Endothelial cell of umbilical vein (primary cell): ENCODE data around the gene DTL. TPM values are rescaled to one million over a fixed set of nuclear protein-coding genes. Genes with fewer than 3 reads are reported as not detected.

Source experiments
- BruUV-seq: library from RNA; stranded (reverse); fragments of 400-500 nt; replicated peaks from 2 replicates; lab custom pipeline; 2021; lab: Mats Ljungman, UMichigan
- CTCF ChIA-PET: fragments of 300-600, 350-600 bp; sonication (Branson Sonifier 250); formaldehyde crosslinking; loops from one replicate; lab custom pipeline; 2021; ENCODE audit warnings: antibody characterized with exemption, inconsistent platforms; lab: Charles Lee
- POLR2A ChIA-PET: fragments of 300-600, 350-600 bp; sonication (Branson Sonifier 250); formaldehyde crosslinking; loops from one replicate; lab custom pipeline; 2021; ENCODE audit warnings: antibody characterized with exemption, inconsistent platforms; lab: Charles Lee
- DNase-seq: peaks from one replicate; pipeline ENCODE4 v3.0.0-alpha.2; 2011; ENCODE audit warnings: low read depth, low spot score
- FAIRE-seq: peaks from 2 replicates; lab custom pipeline; 2011; peaks lifted over from hg19 to GRCh38; lab: Jason Lieb, UNC
- H2AFZ ChIP-seq: 2 replicates; pipeline ENCODE4 v1.6.0; 2012; ENCODE audit warnings: low read depth, low read length, control low read depth, inconsistent platforms
- H3K27ac ChIP-seq: 2 replicates; pipeline ENCODE4 v1.5.1; 2011; ENCODE audit warnings: low read depth, mild to moderate bottlenecking, control low read depth, low read length, moderate library complexity; ENCODE audit not compliant: insufficient read depth
- H3K27me3 ChIP-seq, 2 experiments: 2 replicates each; pipeline versions ENCODE4 v1.6.0 to v1.6.1; 2011; ENCODE audit warnings: low read length in 2 of 2, mixed read lengths in 1 of 2; ENCODE audit not compliant: control insufficient read depth in 2 of 2, insufficient read depth in 2 of 2
- H3K36me3 ChIP-seq, 2 experiments: 2 replicates in 1 of 2; 3 replicates in 1 of 2; pipeline ENCODE4 v1.5.1; 2011; ENCODE audit warnings: low read length in 2 of 2, mild to moderate bottlenecking in 1 of 2, moderate library complexity in 1 of 2; ENCODE audit not compliant: control insufficient read depth in 2 of 2, insufficient read depth in 2 of 2; ENCODE audit errors: extremely low read depth in 1 of 2
- H3K4me1 ChIP-seq: 3 replicates; pipeline ENCODE4 v1.5.1; 2011; ENCODE audit warnings: mild to moderate bottlenecking, low read length; ENCODE audit not compliant: control insufficient read depth, insufficient read depth; ENCODE audit errors: extremely low read depth
- H3K4me2 ChIP-seq: 2 replicates; pipeline ENCODE4 v1.6.1; 2011; ENCODE audit warnings: low read length, control low read depth, mixed read lengths; ENCODE audit not compliant: insufficient read depth
- H3K4me3 ChIP-seq, 3 experiments: fragments of 200-600 bp in 1 of 3; sonication (generic), shearing (Covaris generic) in 1 of 3; replicated peaks in 1 of 3; 2 replicates each; pipeline ENCODE4 v1.5.1; 2011 to 2016; ENCODE audit warnings: control low read depth in 3 of 3, low read length in 3 of 3, mild to moderate bottlenecking in 2 of 3, inconsistent platforms in 1 of 3, low read depth in 1 of 3, moderate library complexity in 1 of 3; ENCODE audit not compliant: insufficient read depth in 1 of 3
- H3K79me2 ChIP-seq: 2 replicates; pipeline ENCODE4 v1.6.0; 2012; ENCODE audit warnings: low read length, inconsistent platforms; ENCODE audit not compliant: control insufficient read depth, insufficient read depth
- H3K9ac ChIP-seq: replicated peaks from 2 replicates; pipeline ENCODE3; 2011; ENCODE audit warnings: low read length, control low read depth; ENCODE audit not compliant: insufficient read depth; ENCODE audit errors: extremely low read depth
- H3K9me1 ChIP-seq: replicated peaks from 3 replicates; pipeline ENCODE4 v1.6.0; 2011; ENCODE audit warnings: mild to moderate bottlenecking, low read length; ENCODE audit not compliant: control insufficient read depth, insufficient read depth; ENCODE audit errors: extremely low read depth
- H3K9me3 ChIP-seq: replicated peaks from 2 replicates; pipeline ENCODE4 v1.5.1; 2012; ENCODE audit warnings: low read length, inconsistent platforms; ENCODE audit not compliant: control insufficient read depth, insufficient read depth
- H4K20me1 ChIP-seq: replicated peaks from 2 replicates; pipeline ENCODE3; 2011; ENCODE audit warnings: mild to moderate bottlenecking, low read length; ENCODE audit not compliant: control insufficient read depth, insufficient read depth; ENCODE audit errors: extremely low read depth
- CTCF ChIP-seq, 2 donors: IDR thresholded peaks; 1 replicate in 1 of 2; 2 replicates in 1 of 2; pipeline ENCODE4 v1.5.1; 2011; ENCODE audit warnings: low read length in 2 of 2, mild to moderate bottlenecking in 2 of 2, moderate library complexity in 2 of 2, control low read depth in 1 of 2, inconsistent platforms in 1 of 2, low read depth in 1 of 2; ENCODE audit not compliant: insufficient read depth in 1 of 2; ENCODE audit errors: extremely low read depth in 1 of 2
- EZH2 ChIP-seq: IDR thresholded peaks from 2 replicates; pipeline ENCODE4 v1.6.1; 2012; ENCODE audit warnings: borderline replicate concordance, low read depth, mild to moderate bottlenecking, moderate library complexity, low read length, inconsistent platforms; ENCODE audit not compliant: severe bottlenecking
- FOS ChIP-seq: IDR thresholded peaks from 2 replicates; pipeline ENCODE4 v1.6.1; 2011; ENCODE audit warnings: mild to moderate bottlenecking, low read length, moderate library complexity, borderline replicate concordance; ENCODE audit not compliant: insufficient read depth
- GATA2 ChIP-seq: IDR thresholded peaks from 2 replicates; pipeline ENCODE4 v1.7.0; 2011; ENCODE audit warnings: low read depth, mild to moderate bottlenecking, moderate library complexity, mixed read lengths, low read length; ENCODE audit not compliant: insufficient read length, insufficient read depth
- JUN ChIP-seq: IDR thresholded peaks from 2 replicates; pipeline ENCODE4 v1.6.1; 2011; ENCODE audit warnings: borderline replicate concordance, low read depth; ENCODE audit not compliant: insufficient read length, insufficient read depth
- MAX ChIP-seq: IDR thresholded peaks from 2 replicates; pipeline ENCODE4 v1.6.1; 2011; ENCODE audit not compliant: insufficient read depth, insufficient read length
- MYC ChIP-seq: IDR thresholded peaks from one replicate; pipeline ENCODE4 v1.6.1; 2011; ENCODE audit warnings: mild to moderate bottlenecking, low read depth, low read length
- POLR2A ChIP-seq: IDR thresholded peaks from 2 replicates; pipeline ENCODE4 v1.6.1; 2012; ENCODE audit warnings: low read depth, mild to moderate bottlenecking, control low read depth, low read length
- POLR2AphosphoS5 ChIP-seq: IDR thresholded peaks from 2 replicates; pipeline ENCODE4 v1.6.1; 2012; ENCODE audit warnings: low read depth, mild to moderate bottlenecking, control low read depth, low read length, moderate library complexity; ENCODE audit not compliant: insufficient read depth
- dilution Hi-C: fragments of 300-500 bp; cut with MboI; formaldehyde crosslinking; loops from one replicate; pipeline ENCODE4 v1.15.0; 2019; ENCODE audit warnings: low sequenced_read_pairs; ENCODE audit not compliant: extremely low pct_ligation_motif_present
- intact Hi-C: fragments of 100-400 bp; cut with micrococcal nuclease; formaldehyde crosslinking; loops from one replicate; pipeline ENCODE4 v1.10.0; 2022
- polyA plus RNA-seq, 4 experiments: library from polyadenylated mRNA; depleted of rRNA in 3 of 4; stranded (reverse) in 3 of 4; unstranded in 1 of 4; fragments of >200 nt; gene quantifications; 2 replicates each; pipeline versions ENCODE4 v1.2.1 to v1.2.3, GENCODE V29; 2011 to 2012; ENCODE audit warnings: missing spikeins in 1 of 4
- total RNA-seq: library from RNA; stranded (reverse); gene quantifications from 2 replicates; pipeline ENCODE4 v1.2.3, GENCODE V29; 2021

Gene DTL
- total and polyA plus RNA-seq, 2 donors (not counting 3 experiments of a cell fraction or from before 2014, with no cell fraction given) = 11.2 to 26.5 TPM

- Histone ChIP-seq H4K20me1 (no peaks in the 10 kb centered on the region), H3K9me1 (no peaks in the 10 kb centered on the region), H3K27ac (no peak overlapping the region), H3K4me2 (no peak overlapping the region), H3K4me3 (no peak overlapping the region), H3K9me3 (no peaks in the 10 kb centered on the region), H3K36me3 (peaks cover 0 to 11% of the 10 kb centered on the region in 2 experiments), H3K27me3 (no peaks in the 10 kb centered on the region), H3K4me1 (peaks cover 4% of the 10 kb centered on the region), H2AFZ (no peak overlapping the region), H3K79me2 (no peaks in the 10 kb centered on the region), H3K9ac (no peak overlapping the region)
- ChIA-PET CTCF (interaction anchor here (1.2 kb wide), 1 partner anchor 30 kb away, joined by 4 read pairs; the partner anchor contains the start of genes DTL and INTS7), POLR2A (no interaction called here)
- TF ChIP-seq POLR2A (no peak), JUN (no peak), MYC (no peak), MAX (no peak), POLR2AphosphoS5 (no peak), GATA2 (no peak), FOS (no peak), EZH2 (no peak), CTCF (IDR thresholded peaks at IDR 0.05; ENCODE audit: extremely low read depth in 1 of 2, insufficient read depth in 1 of 2, low read depth in 1 of 2, low read length in 2 of 2) (no peak)
- peak; percentile 37 for FAIRE-seq
- intact Hi-C loops (no loop called here), dilution Hi-C loops (no loop called here)
- BruUV-seq = no TSS peak
- no peak for DNase-seq
These were observed 30.5 kb upstream of the DTL start for GRCh38 chr1:212004895-212005608.
